ENCODE results near the gene FGF1. TPM values are rescaled to one million over a fixed set of nuclear protein-coding genes. Genes with fewer than 3 reads are reported as not detected.

FGF1 gene
- total RNA-seq, 1 donor from 2014 or later = 9.9 TPM

DNA sequence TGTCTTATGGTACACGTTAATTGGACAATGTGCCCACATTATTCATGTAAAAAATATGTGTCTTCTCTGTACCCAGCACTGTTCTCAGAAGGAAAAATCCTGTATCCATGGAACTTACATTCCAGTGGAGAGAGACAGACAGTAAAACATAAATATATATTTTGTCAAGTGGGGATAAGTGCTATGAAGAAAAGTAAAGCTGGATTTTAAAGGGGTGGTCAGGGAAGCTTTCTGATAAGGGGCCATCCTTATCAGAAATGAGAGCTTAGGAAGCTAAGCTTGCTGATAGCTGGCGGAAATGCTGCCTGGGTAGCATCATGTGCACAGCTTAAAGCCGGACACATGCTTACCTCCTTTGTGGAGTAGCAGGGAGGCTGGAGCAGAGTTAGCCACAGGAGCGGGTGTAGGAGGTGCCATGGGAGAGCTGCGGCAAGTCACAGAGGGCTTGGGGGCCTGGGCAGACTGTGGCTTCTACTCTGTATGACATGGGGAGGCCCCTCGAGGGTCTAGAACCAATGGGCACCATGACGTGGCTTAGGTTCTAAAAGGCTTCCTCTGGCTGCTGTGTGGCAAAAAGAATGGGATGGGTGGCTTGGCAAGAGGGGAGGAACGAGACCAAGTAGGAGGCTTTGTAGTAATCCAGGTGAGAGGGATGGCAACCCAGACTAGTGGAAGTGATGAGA, 141.7 kb downstream of the FGF1 start:
- DNase-seq (ENCODE audit: low spot score) = peak; percentile 85

DNA sequence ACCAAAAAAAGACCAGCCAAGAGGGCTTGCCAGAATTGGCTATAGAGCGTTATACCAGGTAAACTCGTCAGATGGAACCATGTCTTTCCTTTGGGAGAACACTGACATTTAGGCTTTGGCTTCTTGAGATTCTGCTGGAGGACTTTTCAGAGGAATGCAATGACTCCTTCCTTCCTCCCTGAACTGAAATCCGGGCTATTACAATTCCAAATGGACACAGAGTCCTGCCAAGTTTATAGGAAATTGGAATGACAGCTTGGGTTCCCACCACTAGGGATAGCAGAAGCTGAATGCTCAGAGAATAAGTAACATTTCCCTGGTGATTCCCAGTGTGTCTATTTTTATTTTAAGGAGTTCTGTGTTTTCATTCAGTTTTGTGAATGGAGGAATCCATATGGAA, 143.0 kb downstream of the FGF1 start:
- DNase-seq (ENCODE audit: low spot score) = peak; percentile 47

Other genes starting within 250 kb of the FGF1 start
- gene ARHGAP26, start 84.3 kb upstream of the FGF1 start, total RNA-seq (ENCODE audit: insufficient read depth, low replicate concordance) = 17.3 TPM